Islet of Langerhans (tissue), 1 donor: ENCODE results near the gene MTF2.
A peak's percentile ranks its signal among the peaks of the same experiment; 100 is the strongest.

Source experiments
- FAIRE-seq: peaks from one replicate; lab custom pipeline; 2011; peaks lifted over from hg19 to GRCh38; lab: Jason Lieb, UNC

Gene MTF2

GRCh38 chr1:93083979-93084378, 4.9 kb downstream of the MTF2 start:
- no peak for FAIRE-seq

DNA sequence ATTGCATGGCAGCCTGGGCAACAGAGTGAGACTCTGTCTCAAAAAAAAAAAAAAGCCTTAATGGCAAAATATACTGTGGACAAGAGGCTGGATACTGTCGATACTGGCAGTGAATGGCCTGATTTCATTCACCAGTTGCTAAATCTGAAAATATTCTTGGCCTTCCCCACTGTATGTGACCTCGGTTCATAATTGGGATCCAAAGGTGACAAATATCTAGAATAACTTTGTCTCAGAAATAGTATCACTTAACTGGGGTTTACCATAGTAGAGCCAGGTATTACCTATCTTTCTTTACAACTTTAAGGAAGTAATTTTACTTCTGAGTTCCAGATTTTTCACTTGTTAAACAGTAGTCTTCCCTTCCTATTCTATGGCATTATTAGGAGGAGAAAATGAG, 8.4 kb downstream of the MTF2 start:
- no peak for FAIRE-seq

- no peak for FAIRE-seq
Measured at GRCh38 chr1:93093332-93094006, 14.4 kb downstream of the MTF2 start.

DNA sequence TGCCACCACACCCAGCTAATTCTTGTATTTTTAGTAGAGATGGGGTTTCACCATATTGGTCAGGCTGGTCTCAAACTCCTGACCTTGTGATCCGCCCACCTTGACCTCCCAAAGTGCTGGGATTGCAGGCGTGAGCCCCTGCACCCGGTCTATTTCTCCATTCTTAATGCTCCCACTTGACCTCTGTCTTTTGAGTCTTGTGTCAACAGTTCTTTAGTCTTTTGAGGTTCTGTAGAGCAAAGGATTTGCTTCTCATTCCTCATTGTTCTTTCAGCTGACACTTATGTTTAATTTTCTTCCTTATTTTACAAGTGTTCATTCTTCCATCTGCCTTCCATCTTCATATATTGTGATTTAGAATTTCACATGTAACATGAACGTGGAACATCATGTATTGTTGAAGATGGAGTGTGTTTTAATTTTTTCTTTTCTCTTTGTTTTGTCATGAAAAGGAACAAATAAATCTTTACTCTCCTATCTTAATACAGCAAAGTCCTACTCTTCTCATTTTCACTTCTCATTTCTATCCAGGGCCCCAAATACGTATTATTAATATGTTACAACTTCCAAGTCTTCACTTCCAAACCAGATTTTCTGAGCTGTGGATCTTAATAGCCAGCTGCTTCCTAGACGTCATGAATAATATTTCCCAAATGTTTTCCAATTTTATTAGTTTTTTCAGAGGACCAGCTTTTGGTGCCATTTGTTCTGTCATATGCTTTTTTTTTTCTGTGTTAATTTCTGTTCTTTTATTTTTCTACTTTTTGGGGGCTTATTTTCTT, 16.9 kb downstream of the MTF2 start:
- FAIRE-seq = no peak

DNA sequence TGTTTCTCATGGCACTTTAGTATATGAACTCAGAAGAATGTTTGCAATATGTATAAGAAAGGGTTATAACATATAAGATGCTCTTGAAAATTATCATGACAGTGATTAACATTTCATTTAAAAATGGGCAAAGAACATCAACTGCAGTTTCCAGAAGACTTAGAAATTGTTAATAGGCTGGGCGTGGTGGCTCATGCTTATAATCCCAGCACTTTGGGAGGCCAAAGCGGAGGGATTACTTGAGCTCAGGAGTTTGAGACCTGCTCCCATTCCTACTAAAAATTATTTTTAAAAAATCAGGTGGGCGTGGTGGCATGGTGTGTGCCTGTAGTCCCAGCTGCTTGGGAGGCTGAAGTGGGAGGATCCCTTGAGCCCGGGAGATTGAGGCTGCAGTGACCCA, 23.1 kb downstream of the MTF2 start:
- FAIRE-seq = no peak

DNA sequence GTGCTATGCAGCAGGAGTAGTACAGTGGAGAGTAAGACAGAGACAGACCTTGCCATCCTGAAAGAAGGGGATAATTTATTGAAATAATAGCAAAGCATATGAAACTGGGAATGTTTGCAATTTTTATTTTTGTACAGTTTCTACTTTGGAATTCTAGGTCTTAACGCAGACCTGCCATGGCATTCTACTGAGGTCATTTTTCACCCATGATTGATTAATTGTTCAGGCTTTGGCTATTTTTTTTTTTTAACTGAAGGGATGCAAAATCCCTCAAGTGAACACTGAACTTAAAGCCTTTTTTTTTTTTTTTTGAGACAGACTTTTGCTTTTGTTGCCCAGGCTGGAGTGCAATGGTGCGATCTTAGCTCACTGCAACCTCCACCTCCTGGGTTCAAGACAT, 27.1 kb downstream of the MTF2 start:
- no peak for FAIRE-seq

- FAIRE-seq = no peak
Measured at GRCh38 chr1:93107395-93107794, 28.3 kb downstream of the MTF2 start.

GRCh38 chr1:93108335-93108734, 29.3 kb downstream of the MTF2 start:
- no peak for FAIRE-seq

- no peak for FAIRE-seq
Measured at GRCh38 chr1:93109578-93109977, 30.5 kb downstream of the MTF2 start.

DNA sequence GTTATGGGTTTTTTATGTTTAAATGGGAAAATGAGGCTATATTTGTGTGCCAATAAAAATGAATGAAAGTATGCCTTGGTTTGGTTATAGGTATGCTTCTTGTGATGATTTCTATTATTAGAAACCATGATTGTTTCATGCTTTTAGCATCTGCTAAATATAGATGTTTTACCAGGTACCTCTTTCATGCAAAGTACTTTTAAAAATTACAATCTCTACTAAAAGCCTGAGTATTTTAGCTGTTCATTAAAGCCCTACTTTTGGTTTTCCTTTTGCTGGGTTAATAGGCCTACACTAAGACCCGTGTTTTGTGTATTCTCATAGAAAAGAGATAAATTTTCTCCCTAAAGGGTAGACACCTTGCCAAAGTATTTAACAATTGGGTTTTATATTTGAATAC, 32.0 kb downstream of the MTF2 start:
- FAIRE-seq = no peak

DNA sequence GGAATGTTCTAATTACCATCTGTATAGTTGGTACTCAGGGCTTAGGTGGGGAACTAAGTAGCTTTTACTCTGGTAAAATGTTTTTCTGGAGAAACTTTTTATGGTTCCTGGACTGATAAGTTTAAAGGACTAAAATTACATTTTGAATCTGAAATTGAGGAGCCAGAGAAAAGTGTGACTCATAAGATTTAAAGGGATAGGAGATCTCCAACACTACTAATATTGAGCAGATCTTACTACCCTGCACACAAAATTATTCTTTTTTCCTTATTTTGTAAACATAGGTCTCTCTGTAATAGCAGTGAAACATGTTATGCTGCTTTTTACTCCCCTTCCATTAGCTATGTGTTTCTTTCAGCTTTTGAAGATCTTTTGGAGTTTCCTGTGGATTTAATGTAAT, 32.5 kb downstream of the MTF2 start:
- FAIRE-seq = no peak

- FAIRE-seq = no peak
Measured at GRCh38 chr1:93113127-93113526, 34.0 kb downstream of the MTF2 start.

GRCh38 chr1:93114391-93114790, 35.3 kb downstream of the MTF2 start:
- no peak for FAIRE-seq

DNA sequence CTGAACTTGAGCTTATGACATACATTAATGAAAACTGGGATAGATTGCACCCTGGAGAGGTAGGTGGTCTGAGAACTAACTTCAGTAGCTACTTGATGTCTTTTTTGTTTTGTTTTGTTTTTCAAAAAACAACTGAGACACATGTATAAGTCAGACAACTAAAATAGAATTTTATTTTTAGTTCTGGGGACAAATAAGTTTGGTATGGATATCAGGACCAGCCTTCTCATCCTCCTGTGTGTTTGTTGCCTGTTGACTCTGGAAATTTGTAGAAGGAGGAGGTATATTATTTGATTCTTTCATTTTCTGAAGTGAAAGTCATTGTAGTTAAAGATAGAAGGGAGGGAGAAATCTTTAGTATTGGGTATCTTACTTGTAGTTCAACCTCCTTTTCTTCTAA, 41.5 kb downstream of the MTF2 start:
- FAIRE-seq = peak; percentile 9

GRCh38 chr1:93123201-93123783, 44.2 kb downstream of the MTF2 start:
- FAIRE-seq = no peak

- no peak for FAIRE-seq
Measured at GRCh38 chr1:93124556-93125355, 45.7 kb downstream of the MTF2 start.

- peak; percentile 62 for FAIRE-seq
Measured at GRCh38 chr1:93129507-93130099, 50.5 kb downstream of the MTF2 start.

DNA sequence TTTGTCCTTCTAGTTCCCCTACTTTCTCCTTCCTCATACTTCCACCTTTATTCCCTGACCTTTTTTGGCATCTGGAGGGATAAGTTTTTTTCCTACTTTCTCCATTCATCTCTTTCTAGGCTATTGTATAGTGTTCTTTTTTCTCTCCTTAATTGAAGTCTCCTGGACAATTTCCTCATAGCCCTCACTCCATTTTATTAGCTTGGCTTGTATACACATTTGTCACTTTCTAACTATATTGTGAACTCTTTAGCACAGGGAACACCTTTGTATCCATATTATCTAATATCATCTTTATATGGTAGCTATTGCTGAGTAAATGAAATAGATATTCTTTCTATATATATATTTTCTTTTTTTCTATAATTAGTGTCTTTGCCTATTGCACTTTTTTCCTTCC, 53.6 kb downstream of the MTF2 start:
- FAIRE-seq = no peak

GRCh38 chr1:93136445-93136844, 57.4 kb downstream of the MTF2 start:
- FAIRE-seq = no peak

DNA sequence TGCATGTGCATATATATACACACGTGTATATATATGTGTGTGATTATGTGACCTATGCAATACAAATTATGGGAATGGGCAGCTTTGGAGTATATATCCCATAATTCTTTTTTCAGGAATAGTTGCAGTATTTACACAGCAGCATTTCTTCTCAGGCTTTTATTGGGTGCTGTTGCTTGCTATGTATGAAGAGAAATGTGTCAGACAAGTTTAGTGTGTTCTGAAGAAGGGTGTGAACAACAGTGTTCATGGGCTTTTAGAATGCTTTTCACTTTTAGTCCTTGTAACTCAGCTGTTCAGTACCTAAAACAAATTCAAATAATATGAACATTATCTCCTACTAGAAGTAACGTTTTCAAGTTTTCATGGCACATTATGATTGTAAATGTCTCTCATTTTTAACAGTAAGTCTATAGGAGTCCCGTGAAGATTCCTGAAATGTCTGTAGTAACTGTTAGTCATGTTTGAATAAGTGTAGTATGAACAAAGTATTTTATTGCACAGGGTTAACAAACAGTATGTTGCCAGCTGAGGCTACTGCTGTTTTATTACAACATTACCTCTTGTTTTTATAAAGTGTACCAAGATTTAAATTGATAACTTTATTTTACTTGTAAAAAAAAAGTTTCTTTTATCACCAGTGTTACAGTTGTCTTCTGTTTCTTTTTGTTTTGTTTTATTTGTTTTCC, 58.7 kb downstream of the MTF2 start:
- peak; percentile 30 for FAIRE-seq

DNA sequence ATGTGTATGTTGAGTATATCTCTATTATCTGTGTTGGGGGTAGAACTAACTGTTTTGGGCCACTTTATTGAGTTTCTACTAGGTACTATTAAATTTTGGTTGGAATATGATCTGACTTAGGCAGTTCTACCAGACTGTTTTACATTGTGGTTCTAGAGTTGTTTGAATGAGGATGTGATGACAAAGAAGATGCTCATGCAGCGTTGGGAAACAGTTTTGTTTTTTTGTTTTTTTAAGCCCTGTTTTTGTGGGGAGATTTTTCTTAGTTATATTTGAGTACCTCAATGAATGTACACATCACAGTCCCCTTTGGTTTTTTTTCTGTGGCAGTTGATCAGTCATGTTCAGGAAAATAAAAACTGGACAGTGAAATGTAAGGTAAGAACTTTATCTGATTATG, 61.0 kb downstream of the MTF2 start:
- no peak for FAIRE-seq

- no peak for FAIRE-seq
Measured at GRCh38 chr1:93142161-93142560, 63.1 kb downstream of the MTF2 start.
